ENCODE data around the gene MBTD1. TPM values are rescaled to one million over a fixed set of nuclear protein-coding genes. Genes with fewer than 3 reads are reported as not detected.

Gene MBTD1
- total and polyA plus RNA-seq, 2 of the 8 experiments (the other 6 are each of a cell fraction or from before 2014, with no cell fraction given) = 20.3 to 51.4 TPM

DNA sequence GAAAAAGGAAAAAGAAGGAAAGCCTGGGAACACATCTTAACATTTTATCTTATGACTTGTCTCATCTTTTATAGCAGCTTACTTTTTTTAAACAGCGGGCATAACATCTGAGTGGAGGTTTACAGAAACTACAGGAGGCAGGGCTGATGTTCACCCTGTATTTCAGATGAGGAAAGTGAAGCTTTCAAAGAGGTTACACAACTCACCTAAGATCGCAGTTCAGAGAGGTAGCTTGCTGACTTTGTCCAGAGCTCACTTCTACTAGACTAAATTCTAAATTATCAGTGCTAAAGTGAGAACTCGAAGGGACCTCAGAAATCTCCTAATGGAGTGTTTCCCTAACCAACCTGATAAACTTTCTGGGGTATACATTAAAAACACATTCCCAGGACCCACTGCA is 3.7 kb downstream of the MBTD1 start:
- Histone ChIP-seq H3K18ac (ENCODE audit: extremely low read depth, low read length) (no peak overlapping the region), H3K27me3 (replicated peaks in 1 of 4; ENCODE audit: control insufficient read depth in 3 of 4, extremely low read depth in 1 of 4, insufficient read depth in 3 of 4, low read length in 3 of 4) (no peaks in the 10 kb centered on the region), H3K9me3 (ENCODE audit: insufficient read depth in 2 of 2, low read depth in 1 of 2, low read length in 1 of 2) (no peaks in the 10 kb centered on the region), H3K56ac (replicated peaks; ENCODE audit: insufficient read length, low read depth, low read length) (no peak overlapping the region), H2AK5ac (ENCODE audit: low read depth, low read length) (no peak overlapping the region), H4K20me1 (replicated peaks in 1 of 2; ENCODE audit: control insufficient read depth in 1 of 2, insufficient read depth in 2 of 2, low read length in 2 of 2) (peaks cover 8% of the 10 kb centered on the region in 2 experiments), H3K9ac (replicated peaks in 1 of 4; ENCODE audit: extremely low read depth in 1 of 4, low read depth in 3 of 4, low read length in 3 of 4) (no peak overlapping the region), H3K4me1 (replicated peaks in 1 of 4; ENCODE audit: control insufficient read depth in 3 of 4, insufficient read depth in 4 of 4, low read length in 3 of 4) (peaks cover 0 to 6% (median under 1%) of the 10 kb centered on the region in 4 experiments; a peak in 2 of 7 replicates), H3K4ac (replicated peaks; ENCODE audit: insufficient read length, low read depth, low read length) (no peak overlapping the region), H3K4me3 (ENCODE audit: extremely low read depth in 1 of 4, insufficient read depth in 2 of 4, low read depth in 3 of 4, low read length in 4 of 4) (no peak overlapping the region), H3K36me3 (ENCODE audit: control insufficient read depth in 2 of 4, insufficient read depth in 4 of 4, low read length in 3 of 4) (peaks cover 0 to 40% (median 13%) of the 10 kb centered on the region in 4 experiments; a peak in 5 of 8 replicates), H2BK15ac (ENCODE audit: low read length) (no peak overlapping the region), H2AFZ (ENCODE audit: low read length) (no peak overlapping the region), H3K23ac (ENCODE audit: insufficient read length) (no peak overlapping the region), H2BK12ac (ENCODE audit: low read depth, low read length) (no peak overlapping the region), H2BK5ac (ENCODE audit: low read depth, low read length) (no peak overlapping the region), H4K91ac (replicated peaks; ENCODE audit: insufficient read length, low read length) (no peak overlapping the region), H4K8ac (ENCODE audit: extremely low read depth, insufficient read depth, low read length) (no peak overlapping the region), H3K79me2 (ENCODE audit: control insufficient read depth in 1 of 2, insufficient read depth in 2 of 2, low read length in 2 of 2) (peaks cover 30 to 86% of the 10 kb centered on the region in 2 experiments), H3K14ac (ENCODE audit: insufficient read length) (no peak overlapping the region), H2BK20ac (ENCODE audit: low read length) (no peak overlapping the region), H4K5ac (ENCODE audit: insufficient read length, low read depth, low read length) (no peak overlapping the region), H3K79me1 (ENCODE audit: low read depth, low read length) (no peaks in the 10 kb centered on the region), H3K23me2 (ENCODE audit: low read depth, low read length) (peaks cover 13% of the 10 kb centered on the region), H3K4me2 (ENCODE audit: insufficient read depth in 1 of 2, low read depth in 2 of 2, low read length in 2 of 2) (no peak overlapping the region), H2BK120ac (replicated peaks; ENCODE audit: low read depth, low read length) (no peak overlapping the region), H3K27ac (ENCODE audit: low read depth, low read length) (no peak overlapping the region)
- CTCF ChIA-PET (ENCODE audit: partially characterized antibody) = interaction anchor here (0.6 kb wide), 1 partner anchor 22 kb away, joined by 3 read pairs; no protein-coding TSS in a partner anchor
- POLR2A ChIA-PET (ENCODE audit: partially characterized antibody) = interaction anchor here (0.5 to 1.3 kb wide), 4 partner anchors 9 to 61 kb away, joined by 3 to 4 read pairs (median 3); no protein-coding TSS in a partner anchor
- FAIRE-seq (no peak), DNase-seq (ENCODE audit: low read depth in 1 of 2, low spot score in 2 of 2) (no peak)
- WGBS, 2 experiments (ENCODE audit: extremely low coverage in 1 of 2, insufficient coverage in 1 of 2, insufficient read length in 1 of 2, insufficient replicate concordance in 2 of 2, low coverage in 1 of 2, low lambda C conversion rate in 2 of 2, missing lambda C conversion rate in 1 of 2) = 93% methylated on average over 3 of the region's 3 CpGs; no CpG with 5 or more reads in 1 of the 2 experiments
- TF ChIP-seq KDM5A (IDR thresholded peaks at IDR 0.05; ENCODE audit: low read length) (no peak), POLR2AphosphoS5 (IDR thresholded peaks at IDR 0.05; ENCODE audit: low read depth, low read length) (no peak), GTF2F1 (IDR thresholded peaks at IDR 0.05; ENCODE audit: borderline replicate concordance, low read depth, low read length) (no peak), POLR2A (IDR thresholded peaks at IDR 0.05; ENCODE audit: control extremely low read depth in 1 of 2, low read depth in 2 of 2, low read length in 2 of 2) (no peak), BRCA1 (IDR thresholded peaks at IDR 0.05; ENCODE audit: low read depth, low read length) (no peak), CTBP2 (IDR thresholded peaks at IDR 0.05; ENCODE audit: borderline replicate concordance, insufficient read depth, insufficient read length, low read length) (no peak), RAD21 (IDR thresholded peaks at IDR 0.05 in 1 of 2, conservative IDR thresholded peaks at IDR 0.05 in 1 of 2; ENCODE audit: low read depth in 2 of 2, low read length in 2 of 2) (no peak), GABPA (IDR thresholded peaks at IDR 0.05; ENCODE audit: borderline replicate concordance, insufficient read depth, low read length) (no peak)
- TF ChIP-seq, protein P1, sequence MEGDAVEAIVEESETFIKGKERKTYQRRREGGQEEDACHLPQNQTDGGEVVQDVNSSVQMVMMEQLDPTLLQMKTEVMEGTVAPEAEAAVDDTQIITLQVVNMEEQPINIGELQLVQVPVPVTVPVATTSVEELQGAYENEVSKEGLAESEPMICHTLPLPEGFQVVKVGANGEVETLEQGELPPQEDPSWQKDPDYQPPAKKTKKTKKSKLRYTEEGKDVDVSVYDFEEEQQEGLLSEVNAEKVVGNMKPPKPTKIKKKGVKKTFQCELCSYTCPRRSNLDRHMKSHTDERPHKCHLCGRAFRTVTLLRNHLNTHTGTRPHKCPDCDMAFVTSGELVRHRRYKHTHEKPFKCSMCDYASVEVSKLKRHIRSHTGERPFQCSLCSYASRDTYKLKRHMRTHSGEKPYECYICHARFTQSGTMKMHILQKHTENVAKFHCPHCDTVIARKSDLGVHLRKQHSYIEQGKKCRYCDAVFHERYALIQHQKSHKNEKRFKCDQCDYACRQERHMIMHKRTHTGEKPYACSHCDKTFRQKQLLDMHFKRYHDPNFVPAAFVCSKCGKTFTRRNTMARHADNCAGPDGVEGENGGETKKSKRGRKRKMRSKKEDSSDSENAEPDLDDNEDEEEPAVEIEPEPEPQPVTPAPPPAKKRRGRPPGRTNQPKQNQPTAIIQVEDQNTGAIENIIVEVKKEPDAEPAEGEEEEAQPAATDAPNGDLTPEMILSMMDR (IDR thresholded peaks at IDR 0.05; ENCODE audit: control extremely low read depth in 1 of 3, insufficient read depth in 1 of 3, low read depth in 1 of 3, low read length in 3 of 3) = no peak
- TF ChIP-seq, protein P2, sequence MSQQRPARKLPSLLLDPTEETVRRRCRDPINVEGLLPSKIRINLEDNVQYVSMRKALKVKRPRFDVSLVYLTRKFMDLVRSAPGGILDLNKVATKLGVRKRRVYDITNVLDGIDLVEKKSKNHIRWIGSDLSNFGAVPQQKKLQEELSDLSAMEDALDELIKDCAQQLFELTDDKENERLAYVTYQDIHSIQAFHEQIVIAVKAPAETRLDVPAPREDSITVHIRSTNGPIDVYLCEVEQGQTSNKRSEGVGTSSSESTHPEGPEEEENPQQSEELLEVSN (IDR thresholded peaks at IDR 0.05) = no peak
